M059J (cell line): ENCODE measurements around the gene EIF3C. TPM values are rescaled to one million over a fixed set of nuclear protein-coding genes. Genes with fewer than 3 reads are reported as not detected.
"Not testable (repeated sequence)": the region's sequence is repeated elsewhere in the genome, so short reads cannot be mapped to it uniquely, and the experiment has no call there.

Experiments
- DNase-seq: peaks from one replicate; pipeline ENCODE4 v3.0.0-alpha.2; 2012; ENCODE audit warnings: low read depth
- total RNA-seq: library from RNA; depleted of rRNA; stranded (reverse); fragments of >200 nt; shearing (Covaris generic); gene quantifications from 2 replicates; pipeline ENCODE4 v1.2.3, GENCODE V29; 2014; rRNA removed

The EIF3C gene
- total RNA-seq, 1 experiment from 2014 or later: 41.2 TPM

GRCh38 chr16:28750469-28751067 lies 39.3 kb downstream of the EIF3C start:
- DNase-seq: not testable (repeated sequence)

GRCh38 chr16:28751487-28751886 lies 40.2 kb downstream of the EIF3C start, which contains the start of gene NPIPB9:
TSS of gene NPIPB9 (plus strand) at chr16:28751787.
- DNase-seq: not testable (repeated sequence)

- DNase-seq: not testable (repeated sequence)
These were observed 70.4 kb downstream of the EIF3C start for GRCh38 chr16:28781697-28782096.

DNA sequence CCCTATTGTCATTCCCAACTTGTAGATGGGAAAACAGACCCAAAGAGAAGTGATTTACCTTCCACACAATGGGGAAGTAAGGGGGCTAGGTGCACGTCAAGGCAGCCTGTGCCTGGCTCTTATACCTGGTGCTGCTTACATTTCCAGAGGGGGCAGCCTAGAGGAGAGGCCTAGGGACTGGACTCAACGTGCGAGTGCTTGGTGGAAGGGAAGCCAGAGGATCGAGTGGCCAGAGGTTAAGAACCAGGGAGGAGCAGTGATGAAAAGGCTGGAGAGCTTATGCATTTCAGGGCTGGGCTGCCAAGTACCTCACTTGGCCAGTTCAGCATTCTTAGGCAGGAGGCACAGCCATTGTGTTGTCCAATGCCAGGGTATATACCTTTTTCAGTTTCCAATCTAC lies 71.1 kb downstream of the EIF3C start:
- DNase-seq: not testable (repeated sequence)

Other genes starting within 250 kb of the EIF3C start
- not detected in 2 replicates for gene NPIPB7, start 239.1 kb upstream of the EIF3C start, total RNA-seq
- gene CLN3, start 219.4 kb upstream of the EIF3C start, total RNA-seq: 19.5 and 21.3 TPM in 2 replicates
- not detected in 2 replicates for gene APOBR, start 216.8 kb upstream of the EIF3C start, total RNA-seq
- not detected in 2 replicates for gene IL27, start 204.6 kb upstream of the EIF3C start, total RNA-seq
- gene NUPR1, start 172.5 kb upstream of the EIF3C start, total RNA-seq: 1.1 and 3.5 TPM in 2 replicates
- gene SGF29, start 157.5 kb upstream of the EIF3C start, total RNA-seq: 16.5 and 16.7 TPM in 2 replicates
- not detected in 2 replicates for gene SULT1A2, start 114.4 kb upstream of the EIF3C start, total RNA-seq
- gene SULT1A1, start 101.4 kb upstream of the EIF3C start, total RNA-seq: 0.91 and 1.2 TPM in 2 replicates
- gene NPIPB8, start 73.4 kb upstream of the EIF3C start, total RNA-seq: not detected in 2 replicates
- gene NPIPB9, start 40.3 kb downstream of the EIF3C start, total RNA-seq: not detected in 2 replicates
- gene ATXN2L, start 111.5 kb downstream of the EIF3C start, total RNA-seq: 30.2 and 43.6 TPM in 2 replicates
- 121 and 131 TPM in 2 replicates for gene TUFM, start 134.9 kb downstream of the EIF3C start, total RNA-seq
- gene SH2B1, start 152.4 kb downstream of the EIF3C start, total RNA-seq: 9.9 and 16.2 TPM in 2 replicates
- not detected in 2 replicates for gene ATP2A1, start 167.0 kb downstream of the EIF3C start, total RNA-seq
- 14.7 and 38.1 TPM in 2 replicates for gene RABEP2, start 213.8 kb downstream of the EIF3C start, total RNA-seq
- gene CD19, start 220.5 kb downstream of the EIF3C start, total RNA-seq: not detected in 2 replicates
- gene NFATC2IP, start 239.5 kb downstream of the EIF3C start, total RNA-seq: 22.2 and 23.7 TPM in 2 replicates